Measurements from ENCODE around the gene PARD3B.

PARD3B gene

DNA sequence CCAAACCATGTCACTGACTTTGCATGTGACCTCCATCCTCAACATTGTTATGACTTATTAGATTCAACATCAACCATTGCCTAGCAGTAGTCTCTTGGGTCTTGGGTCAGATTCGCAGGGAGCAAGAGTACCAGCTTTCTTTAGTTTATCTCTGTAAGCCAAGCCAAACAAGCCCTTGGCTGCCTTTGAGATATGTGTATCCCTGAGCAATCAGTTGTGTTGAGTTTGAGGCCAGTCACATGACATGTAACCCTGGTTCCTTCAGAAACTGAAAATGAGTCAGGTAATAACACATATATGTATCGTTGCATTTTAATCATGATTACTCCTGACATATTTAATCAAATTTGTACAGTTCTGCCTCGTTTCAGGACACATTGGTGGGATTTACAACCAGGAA lies 173.3 kb downstream of the PARD3B start:
- no peak for DNase-seq

DNA sequence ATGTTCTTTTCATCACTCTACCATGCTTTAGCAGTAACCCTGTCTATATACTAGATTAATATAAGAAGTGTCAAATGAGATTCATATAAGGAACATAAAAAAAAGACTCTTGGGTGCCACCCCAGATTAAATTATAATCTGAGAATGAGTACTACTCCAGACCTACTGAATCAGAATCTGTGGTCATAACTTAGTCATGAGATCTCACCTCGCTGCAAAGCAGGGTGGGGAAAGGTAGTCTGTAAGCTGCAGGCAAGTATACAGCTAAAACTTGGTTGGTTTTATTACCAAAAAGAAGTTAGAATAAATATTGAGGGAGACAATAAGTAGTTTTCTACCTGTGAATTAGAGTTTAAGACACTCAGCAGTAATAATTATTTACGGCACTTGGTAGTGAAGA lies 175.6 kb downstream of the PARD3B start:
- DNase-seq = no peak

DNA sequence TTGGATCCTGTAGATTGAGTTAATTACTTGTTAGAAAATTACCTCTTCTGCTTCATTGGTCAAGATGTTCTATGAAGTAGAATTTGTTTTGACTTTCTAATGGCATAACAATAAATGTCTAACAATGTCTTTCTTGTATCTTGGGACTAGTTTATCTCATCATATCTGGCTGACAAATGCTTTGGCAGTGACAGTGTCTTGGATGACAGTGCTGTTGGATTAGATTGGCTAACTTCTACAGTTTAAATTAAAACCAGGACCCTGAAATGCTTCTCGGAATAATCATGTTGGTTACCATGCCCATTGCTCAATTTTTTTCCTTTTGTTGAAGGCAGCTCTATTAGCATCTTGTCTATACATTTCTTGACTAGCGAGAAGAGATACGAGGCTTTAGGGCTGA lies 176.9 kb downstream of the PARD3B start:
- DNase-seq = no peak

DNA sequence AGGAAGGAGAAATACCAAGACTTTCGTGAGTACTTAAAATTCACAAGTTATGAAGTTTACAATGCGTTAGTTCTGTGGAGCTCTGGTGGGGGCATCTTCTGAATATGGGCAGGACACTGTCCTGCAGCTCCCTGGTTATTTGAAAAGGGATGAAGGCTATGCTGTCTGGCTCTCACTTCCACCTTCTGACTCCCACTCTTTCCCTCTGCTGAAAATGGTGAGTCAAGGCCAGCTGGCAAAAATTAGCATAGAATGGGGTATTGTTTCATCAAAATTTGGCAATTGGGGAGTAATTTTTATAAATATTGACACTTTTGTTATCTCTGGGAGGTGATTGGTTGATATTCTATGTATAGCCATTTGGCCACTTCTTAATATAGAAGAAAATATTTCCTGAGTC lies 177.4 kb downstream of the PARD3B start:
- no peak for DNase-seq

- DNase-seq = no peak
These were observed 180.6 kb downstream of the PARD3B start for GRCh38 chr2:204725693-204726360.

DNA sequence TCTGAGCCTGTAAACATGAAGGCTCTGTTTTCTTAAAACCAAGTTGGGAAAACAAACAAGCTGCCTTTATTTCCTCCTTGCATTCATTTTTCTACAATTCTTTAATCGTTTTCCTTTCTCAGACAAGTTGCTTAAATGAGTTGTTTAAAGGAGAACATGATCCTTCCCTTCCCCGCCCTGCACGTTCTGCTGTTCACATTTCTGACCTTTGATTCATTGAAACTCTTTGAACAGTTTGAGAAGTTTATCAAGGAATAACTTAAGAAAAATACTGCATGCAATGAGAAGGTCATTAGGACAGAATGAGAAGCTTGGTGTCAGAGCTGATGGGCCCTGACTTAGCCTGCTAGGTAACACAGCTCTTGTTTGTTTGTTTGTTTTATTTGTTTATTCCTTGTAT lies 181.6 kb downstream of the PARD3B start:
- no peak for DNase-seq

GRCh38 chr2:204727368-204727767 lies 182.1 kb downstream of the PARD3B start:
- no peak for DNase-seq

DNA sequence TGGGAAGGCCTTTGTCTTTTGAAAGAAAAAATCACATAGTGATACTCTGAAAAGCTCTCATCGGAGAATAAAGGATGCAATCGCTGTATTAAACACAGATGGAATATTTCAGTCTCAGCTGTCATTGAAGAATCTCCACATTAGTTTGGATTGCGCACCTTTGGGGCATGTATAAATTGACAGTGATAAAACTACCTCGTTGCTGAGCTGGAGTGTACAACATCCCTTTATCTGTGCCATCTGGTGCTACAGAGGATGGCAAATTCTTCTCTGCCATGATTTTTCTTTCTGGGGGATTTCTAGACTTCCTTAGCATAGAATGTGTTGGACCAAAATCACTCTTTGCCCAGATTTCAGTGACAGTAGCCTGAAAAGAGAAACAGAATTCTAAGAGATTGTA lies 185.3 kb downstream of the PARD3B start:
- DNase-seq = no peak

DNA sequence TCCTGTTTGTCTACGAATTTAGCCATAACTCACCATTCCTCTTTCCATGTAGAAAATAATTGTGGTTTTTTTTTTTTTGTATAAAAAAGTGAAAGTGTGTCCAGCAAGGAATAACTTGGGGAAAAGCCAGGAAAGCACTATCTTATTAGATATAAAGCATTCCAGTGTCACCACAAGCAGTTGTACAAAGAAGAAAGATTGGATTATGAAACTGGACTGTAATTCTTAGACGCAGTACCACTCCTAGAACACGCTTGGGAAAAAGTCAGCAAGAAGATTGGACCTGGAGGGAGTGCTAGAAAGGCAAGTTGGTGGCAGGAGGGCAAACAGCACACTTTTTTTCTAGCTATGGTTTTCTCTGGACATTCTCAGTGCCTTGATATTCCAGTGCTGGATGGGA lies 186.7 kb downstream of the PARD3B start:
- DNase-seq = no peak

DNA sequence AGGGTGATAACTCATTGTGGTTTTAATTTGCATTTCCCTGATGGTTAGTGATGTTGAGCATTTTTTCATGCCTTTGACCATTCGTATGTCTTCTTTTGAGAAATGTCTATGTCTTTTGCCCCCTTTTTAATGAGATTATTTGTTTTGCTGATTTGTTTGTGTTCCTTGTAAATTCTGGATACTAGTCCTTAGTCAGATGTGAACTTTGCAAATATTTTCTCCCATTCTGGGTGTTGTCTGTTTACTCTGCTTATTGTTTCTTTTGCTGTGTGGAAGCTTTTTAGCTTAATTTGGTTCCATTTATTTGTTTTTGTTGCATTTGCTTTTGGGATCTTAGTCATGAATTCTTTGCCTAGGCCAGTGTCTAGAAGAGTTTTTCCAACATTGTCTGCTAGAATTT lies 192.0 kb downstream of the PARD3B start:
- no peak for DNase-seq

DNA sequence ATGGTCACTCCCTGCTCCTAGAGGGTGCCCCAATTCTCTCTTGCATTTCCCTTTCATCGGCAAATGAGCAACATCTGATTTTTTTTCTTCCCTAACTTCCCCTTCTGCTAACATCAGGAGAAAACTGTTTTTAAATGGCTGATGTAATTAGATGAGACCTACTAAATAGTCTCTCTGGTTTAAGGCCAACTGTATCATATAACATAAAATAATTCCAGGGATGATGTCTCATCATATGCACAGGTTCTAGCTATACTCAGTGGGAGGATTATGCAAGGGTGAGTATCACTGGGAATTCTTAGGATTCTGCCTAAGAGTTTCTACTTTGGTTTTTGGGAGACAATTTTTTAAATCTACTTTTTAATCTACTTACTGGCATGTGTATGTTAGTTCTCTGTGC lies 193.4 kb downstream of the PARD3B start:
- no peak for DNase-seq

GRCh38 chr2:204743393-204743960 lies 198.2 kb downstream of the PARD3B start:
- no peak for DNase-seq

- no peak for DNase-seq
These were observed 199.2 kb downstream of the PARD3B start for GRCh38 chr2:204744506-204744905.

GRCh38 chr2:204748286-204748685 lies 203.0 kb downstream of the PARD3B start:
- no peak for DNase-seq

DNA sequence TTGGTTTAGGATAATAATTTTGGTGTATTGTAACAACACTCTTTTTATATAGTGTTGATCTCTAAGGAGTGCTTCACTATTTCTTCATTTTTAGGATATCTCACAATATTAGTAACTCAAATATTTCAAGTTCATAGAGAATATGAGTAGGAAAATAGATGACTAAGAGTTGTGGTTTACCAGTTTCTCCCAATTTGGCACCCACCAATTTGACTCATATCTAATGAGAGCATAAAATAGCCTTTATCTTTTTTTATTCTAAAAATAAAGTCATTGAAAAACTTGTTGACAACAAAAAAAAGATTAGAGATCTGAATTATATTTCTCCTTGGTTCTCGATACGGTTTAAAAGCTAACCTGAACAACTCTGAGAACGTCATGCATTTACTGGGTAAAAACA lies 204.0 kb downstream of the PARD3B start:
- DNase-seq = no peak

GRCh38 chr2:204750389-204750788 lies 205.1 kb downstream of the PARD3B start:
- DNase-seq = no peak

GRCh38 chr2:204751472-204751871 lies 206.2 kb downstream of the PARD3B start:
- DNase-seq = no peak

DNA sequence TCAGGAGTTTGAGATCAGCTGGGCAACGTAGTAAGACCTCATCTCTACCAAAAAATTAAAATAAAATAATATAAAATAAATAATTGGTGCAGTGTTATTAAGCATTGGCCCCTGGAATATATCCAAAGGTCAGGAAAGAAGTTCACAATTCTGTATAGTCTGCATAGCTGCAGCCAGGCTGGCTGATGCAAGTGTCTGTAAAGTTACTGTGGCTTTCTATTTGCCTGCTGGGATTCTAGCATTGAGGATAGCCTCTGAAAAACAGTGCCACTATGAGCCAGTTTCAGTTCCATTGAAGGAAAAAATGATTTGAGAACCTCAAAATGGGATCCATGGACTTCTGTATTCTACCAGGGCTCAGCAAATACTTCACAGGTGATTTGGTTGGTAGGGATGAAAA lies 208.6 kb downstream of the PARD3B start:
- no peak for DNase-seq

DNA sequence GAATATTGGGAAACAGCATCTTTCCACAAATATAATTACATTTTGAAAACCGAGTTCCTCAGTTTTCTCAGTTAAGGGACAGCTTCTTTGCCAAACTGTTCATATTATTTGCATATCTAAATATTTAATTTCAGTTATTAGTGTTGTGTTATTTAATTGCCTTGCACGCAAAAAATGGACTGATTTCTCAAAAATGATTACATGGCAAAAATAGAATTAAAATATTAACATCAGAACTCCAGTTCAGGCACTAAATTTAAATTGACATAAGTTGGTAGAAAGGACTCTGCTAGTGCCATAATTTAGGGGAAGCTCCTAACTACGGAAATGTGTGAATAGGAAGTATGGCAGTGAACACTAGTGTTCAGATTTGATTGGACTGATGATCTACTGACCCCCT lies 209.6 kb downstream of the PARD3B start:
- no peak for DNase-seq

GRCh38 chr2:204763974-204764703 lies 218.9 kb downstream of the PARD3B start:
- DNase-seq = no peak

GRCh38 chr2:204770735-204771134 lies 225.5 kb downstream of the PARD3B start:
- no peak for DNase-seq

GRCh38 chr2:204771721-204772120 lies 226.4 kb downstream of the PARD3B start:
- no peak for DNase-seq

DNA sequence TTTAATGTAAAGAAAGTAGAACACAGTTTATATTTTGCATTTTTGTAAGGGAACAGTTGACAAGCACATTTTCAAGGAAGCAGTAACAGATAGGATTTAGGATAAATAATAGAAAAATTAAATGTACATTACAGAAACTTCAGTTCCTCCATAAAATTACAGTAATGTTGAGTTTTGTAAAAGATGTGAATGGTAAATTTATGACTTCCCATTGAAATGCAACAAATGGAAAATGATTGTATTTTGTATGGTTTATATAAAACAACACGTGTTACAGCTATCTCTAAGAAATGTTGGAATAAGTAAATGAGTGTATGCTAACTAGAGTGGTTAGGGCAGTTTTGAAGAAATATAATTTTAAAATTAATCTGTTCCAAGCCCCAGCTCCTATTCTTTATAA lies 227.3 kb downstream of the PARD3B start:
- DNase-seq = no peak

DNA sequence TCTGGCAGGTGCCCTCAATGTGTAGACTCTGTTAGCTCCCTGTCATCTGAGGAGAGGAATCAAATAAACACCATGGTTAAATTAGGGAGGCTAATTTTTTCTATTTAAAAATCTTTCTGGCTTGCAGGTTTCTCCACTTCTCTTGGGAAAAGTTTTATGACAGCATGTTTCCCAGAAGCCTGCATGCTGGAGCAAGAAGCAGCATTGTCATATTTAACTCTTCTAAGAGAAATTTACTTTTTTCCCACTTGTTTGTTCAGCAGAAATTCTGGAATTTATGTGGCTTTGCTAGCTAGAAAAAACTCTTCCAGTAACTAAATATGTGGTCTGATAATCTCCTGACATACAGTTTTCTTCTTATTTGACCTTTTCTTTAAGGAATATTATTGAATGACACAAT lies 230.5 kb downstream of the PARD3B start:
- no peak for DNase-seq
